Measurements from ENCODE around the gene RND3.

RND3 gene

DNA sequence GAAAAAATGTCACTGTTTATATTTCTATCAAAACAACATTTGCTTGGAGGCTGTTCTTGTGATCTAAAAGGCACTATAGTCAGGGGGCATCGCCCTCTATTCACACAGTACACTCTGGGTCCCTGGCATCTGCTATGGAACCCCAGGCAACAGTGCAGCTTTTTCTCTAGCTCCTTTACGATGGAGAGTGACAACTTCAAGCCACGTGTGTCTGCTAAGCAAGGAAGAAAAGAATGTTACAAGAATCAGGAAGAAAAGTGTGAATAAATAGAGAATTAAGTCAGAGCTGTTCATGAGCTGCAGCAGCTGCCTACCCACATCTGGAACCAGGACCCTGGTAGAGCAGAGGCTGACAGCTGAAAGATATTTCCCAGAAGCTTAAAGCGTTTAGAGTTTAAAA lies 11.2 kb downstream of the RND3 start:
- FAIRE-seq (no peak), DNase-seq (ENCODE audit: low spot score) (no peak)

DNA sequence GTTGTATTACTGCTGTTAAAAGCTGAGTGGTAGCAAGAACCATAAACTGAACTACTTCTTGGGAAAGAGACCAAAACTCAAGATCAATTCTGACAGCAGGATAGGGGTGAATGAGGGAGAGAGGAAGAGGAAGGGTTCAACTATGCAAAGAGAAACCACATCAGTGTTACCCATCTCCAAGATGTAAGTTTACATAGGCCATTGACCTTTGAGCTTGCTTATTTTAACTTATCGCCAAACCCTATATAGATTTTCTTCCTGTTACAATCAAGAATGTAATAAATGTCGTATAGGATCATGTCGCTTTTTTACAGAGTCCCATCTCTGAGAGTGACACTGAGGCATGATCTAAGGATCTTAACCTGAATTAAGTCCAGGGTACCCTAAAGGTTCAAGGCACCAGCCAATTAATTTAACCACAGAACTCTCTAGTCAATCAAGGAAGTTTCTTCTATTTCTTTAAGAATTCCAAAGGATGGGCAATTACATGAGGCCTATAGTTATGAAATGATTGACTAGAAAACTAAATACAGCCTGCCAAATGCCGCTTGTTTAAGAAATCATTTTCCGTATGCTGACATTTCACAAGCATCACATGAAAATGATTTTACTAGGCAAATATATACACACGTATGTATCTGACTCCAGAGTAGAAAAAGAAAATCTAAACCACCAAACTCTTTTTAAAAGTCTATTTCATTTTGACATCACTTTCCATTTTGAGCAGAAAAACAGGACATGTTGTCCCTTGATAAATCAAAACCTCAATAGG lies 11.8 kb downstream of the RND3 start:
- DNase-seq (ENCODE audit: low spot score) (no peak), FAIRE-seq (no peak)

DNA sequence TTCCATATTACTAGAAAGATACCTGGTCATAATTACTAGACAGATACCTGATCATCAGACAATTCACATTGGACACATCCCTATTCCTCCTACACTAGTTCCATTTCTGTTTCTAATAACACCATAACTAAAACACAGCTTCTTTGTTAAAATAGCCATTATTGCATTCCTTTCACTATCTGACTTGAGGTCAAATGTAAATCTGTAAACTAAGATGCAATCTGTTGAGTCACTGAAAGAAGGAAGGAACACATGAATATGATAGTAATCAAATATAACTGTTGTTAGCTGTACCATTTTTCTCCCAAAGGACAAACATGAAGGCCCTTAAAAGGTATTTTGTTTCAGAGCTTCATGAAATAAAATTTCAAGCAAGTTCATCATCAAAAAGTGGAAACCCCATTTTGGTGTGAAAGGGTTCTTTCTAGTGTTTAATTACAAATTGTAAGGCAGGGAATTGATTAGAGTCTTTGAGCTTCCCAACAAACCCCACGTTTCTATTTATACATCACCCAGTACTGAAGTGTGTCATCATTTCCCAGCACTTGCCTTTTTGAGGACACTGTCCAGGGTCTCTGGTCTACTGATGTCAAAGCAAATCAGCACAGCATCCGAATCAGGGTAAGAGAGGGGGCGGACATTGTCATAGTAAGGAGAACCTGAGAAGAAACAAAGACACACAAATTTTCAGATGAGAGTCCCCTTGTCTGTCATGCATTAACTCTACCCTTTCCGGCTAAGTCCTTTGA lies 13.0 kb downstream of the RND3 start:
- FAIRE-seq: no peak
- no peak for DNase-seq (ENCODE audit: low spot score)

DNA sequence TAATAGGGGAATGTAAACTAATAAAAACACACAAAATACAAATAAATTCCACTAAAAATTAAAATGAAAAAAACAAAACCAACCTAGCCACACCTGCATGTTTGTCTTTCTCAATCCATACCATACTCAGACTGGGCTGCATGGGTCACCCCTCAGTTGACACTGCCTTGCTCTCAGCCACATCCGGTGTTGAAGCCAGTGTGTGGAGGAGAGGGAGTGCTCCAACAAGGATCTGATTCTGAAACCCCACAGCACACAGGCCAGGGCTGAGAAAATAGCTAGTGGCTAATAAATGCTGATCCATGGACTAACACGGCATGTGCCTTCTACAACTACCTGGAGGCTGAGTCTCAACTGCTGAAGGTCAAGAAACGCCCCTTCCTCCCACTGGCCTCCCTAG lies 13.7 kb downstream of the RND3 start:
- no peak for FAIRE-seq
- no peak for DNase-seq (ENCODE audit: low spot score)

DNA sequence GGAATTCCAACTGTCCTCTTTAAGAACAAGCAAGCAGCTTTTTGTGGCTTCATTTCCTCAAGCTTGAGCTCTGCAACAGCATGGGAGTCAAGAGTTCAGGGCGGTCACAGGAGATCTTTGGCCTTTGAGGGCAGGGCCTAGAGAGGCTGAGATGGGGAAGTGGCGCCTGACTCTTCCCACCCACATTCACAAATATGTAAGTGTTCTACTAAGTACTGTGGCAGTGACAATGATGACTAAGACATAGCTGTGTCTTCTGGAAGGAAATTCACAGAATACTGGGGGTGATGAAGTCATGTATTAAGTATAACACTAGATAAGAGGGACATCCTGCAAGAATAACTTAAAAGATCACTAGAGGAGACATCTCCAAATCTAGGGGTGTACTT lies 15.0 kb downstream of the RND3 start:
- DNase-seq (ENCODE audit: low spot score): peak; percentile 29

DNA sequence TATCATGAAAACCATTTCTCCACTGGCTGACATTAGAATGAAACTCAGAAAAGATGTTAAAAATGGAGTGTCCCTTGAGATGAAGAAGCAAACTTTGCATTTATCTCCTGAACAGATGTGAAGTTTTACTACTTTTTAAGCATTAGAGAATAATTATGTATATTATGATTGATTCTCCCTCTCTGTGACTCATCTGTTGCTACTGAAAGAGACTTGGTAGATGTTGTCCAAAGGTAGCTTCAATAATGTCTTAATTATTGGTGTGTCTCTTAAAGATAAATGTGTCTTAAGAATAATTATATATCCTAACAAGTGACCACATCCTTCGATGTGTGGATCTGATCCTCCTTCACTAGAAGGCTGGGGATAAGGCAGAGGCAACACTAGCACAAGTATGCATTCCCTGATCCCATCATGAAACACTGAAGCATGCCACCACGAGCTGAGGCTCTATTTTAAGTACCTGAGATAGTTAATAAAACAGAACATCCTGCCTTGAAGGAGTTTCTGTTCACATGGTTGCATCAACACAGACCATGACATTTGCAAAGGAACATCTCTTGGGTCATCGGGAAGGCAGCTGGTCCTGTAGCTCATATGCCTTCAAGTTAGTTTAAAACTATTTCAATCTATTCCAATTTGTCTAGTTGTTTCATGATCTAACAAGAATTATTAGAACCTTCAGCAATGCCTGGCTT lies 15.5 kb downstream of the RND3 start:
- no peak for FAIRE-seq

More for the DNA sequence above, 15.0 kb downstream of the RND3 start:
- FAIRE-seq: no peak

DNA sequence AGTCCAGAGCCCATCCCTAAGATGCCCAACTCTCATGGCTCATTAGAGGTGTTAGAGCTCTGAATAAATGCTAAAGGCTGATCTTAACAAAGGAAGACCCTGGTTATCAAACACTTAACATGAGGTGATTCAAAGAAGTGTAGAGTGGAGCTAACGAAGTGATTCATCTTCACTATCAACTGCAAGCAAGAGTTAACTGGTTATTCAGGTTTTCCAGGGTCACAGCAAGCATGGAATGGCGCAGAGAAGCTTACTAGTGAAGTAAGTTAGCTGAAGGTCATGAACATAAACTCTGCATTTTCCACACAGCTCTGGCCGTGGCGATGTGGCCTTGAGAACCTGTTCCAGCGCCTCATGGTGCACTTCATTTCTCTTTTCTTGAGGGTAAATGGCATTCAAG lies 17.0 kb downstream of the RND3 start:
- no peak for DNase-seq (ENCODE audit: low spot score)
- FAIRE-seq: no peak

More for the DNA sequence above, 15.5 kb downstream of the RND3 start:
- no peak for DNase-seq (ENCODE audit: low spot score)

DNA sequence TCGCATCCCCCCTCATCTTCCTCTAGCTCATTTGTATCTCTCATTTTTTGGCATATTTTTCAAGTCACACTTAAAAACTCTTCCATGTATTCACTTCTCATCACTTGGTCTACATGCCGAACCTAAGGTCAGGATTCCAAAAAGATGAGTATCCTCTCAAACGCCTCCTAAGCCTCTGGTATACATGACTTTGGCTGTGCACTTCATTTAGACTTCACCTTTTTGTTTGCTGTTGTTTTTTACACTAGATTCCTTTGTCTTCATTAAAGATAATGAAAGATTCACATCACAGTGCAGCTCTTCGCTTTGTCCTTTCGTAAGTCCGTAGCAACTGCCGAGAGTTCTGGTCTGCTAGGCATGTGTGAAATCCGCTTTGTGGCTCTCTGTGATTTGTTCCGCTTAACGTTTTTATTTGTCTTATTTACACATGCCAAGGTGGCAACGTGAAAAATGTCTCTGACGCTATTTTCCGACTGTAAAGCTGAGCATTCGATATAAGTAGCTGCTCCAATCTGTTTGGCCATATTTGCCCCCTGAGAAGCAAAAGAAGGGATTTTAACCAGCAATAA lies 17.7 kb downstream of the RND3 start:
- FAIRE-seq: no peak
- DNase-seq (ENCODE audit: low spot score): no peak

DNA sequence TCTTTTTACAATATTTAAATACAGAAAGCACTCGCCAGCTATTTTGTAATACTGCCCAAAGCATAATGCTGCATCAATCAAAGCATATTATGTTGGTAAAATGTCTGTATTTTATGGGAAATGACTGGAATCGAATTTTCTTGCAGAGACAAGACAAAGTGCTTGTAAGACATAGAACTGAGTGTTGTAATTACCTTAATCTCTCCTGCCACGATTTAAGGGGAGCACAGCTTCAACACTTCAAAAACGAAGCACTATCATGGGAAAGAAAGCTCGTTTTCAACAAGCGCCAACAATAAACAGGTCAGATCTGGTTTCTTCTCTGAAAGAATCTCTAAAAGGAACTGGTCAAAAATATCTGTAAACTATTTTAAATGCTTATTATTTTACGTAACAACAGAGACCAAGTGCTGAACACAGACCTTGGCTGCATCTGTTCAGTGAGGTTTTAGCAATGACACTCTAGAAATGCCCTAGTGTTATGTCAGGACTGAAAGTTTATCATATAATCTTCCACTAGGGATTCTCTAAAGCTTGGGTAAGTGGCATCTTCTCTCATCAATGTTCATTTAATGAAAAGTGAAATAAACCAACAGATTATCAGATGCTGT lies 19.0 kb downstream of the RND3 start:
- no peak for DNase-seq (ENCODE audit: low spot score)
- no peak for FAIRE-seq

DNA sequence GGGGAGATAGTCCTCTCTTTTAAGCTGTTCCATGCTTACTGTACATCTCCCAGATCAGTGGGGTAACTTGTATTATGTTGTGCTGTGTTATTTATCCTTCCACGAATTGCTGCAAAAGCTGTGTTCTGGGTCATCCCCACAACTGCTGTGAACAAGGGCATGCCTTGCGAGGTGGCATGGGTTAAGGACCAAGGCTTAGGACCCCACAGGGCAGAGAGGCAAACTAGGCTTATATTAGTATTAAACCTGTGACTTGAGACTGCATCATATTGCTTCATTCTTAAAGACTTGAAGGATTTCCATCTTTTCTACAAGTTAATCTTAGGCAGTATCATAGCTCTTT lies 19.9 kb downstream of the RND3 start:
- FAIRE-seq (no peak), DNase-seq (ENCODE audit: low spot score) (no peak)

DNA sequence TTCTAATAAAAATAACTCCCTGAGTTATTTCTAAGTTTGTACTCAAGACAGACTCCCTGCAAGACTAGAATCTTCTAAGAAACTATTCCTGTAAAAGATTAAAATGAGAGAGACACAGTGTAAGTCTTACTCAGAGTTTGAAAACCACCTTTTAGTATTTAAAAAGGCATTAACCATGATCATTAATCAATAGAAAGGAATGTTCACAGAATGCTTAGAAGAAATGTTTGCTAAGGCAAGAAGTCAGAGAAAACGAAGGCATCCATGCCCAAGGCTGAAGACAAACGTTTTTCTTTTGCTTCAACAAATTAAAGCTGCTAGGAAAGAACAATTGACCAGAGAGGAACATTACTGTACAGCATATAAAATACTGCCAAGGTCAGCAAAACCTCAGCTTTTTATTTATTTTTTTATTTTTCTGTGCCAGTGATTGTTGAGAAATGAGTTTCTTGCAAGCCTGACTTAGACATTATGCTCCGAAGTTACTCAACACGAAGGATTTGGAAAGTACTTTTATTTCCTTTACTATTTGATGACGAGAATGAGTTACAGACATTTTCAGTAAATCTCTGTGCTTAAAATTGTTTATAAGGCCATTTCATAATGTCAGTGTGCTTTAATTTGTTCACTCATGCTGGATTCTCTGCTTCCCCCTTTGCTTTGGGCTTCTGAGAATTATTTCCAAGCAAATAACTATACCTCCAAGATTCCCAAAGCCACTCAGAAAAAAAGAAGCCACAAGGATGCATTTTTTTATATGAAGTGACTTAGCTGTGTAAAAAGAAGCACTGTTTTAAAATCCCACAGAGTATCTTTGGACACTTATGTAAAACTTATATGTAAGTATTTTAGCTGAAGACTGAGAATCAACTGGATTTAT lies 20.5 kb downstream of the RND3 start:
- DNase-seq (ENCODE audit: low spot score): no peak
- no peak for FAIRE-seq

DNA sequence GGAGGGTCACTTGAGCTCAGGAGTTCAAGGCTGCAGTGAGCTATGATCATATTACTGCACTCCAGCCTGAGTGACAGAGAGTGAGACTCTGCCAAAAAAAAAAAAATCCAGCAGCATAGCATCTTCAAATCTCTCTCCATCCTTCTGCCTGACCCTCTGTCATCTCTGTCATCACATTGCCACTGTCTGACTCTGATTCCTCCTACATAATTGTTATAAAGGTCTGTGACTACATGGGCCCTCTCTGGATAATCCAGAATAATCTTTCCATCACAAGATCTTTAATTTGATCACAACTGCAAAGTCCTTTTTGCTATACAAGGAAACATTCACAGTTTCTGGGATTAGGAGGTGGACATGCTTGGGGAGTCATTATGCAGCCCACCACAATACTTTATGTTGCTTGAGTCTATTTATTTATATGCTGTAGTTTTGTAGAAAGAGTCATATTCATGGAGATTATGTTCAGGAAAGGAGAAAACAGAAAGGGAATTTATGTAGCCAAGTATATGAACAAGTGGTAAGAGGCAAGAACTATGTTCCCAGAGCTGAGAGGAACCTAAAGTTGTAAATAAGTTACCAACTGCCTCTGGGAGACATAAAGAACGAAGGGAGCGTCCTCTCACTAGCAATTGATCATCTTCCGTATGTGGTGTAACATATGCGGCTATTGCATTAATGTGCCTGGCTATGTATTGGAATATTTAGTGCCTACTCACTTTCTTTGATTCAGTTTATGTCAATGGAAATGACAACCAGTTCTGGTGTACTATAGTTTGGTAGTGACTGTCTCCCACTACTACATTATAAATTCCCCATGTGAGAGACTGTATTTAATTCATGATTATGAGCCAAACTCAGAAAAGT lies 21.5 kb downstream of the RND3 start:
- FAIRE-seq: no peak

DNA sequence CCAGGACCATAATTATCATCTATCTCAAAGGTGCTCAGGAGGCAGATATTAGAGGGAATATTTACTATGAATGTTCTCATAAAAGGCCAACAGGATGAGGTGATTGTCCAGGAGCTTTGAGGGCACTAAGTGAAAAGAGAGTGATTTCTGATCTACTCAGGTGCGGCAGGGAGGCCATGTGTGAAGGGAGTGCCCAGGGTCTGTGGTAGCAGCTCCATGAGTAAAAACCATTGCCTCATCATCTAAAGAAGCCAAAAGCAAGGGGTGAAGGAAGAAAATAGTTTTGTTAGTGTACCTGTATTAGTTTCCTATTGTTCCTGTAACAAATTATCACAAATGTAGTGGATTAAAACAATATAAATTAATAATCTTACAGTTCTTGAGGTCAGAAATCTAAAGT lies 22.5 kb downstream of the RND3 start:
- FAIRE-seq (no peak), DNase-seq (ENCODE audit: low spot score) (no peak)

More for the DNA sequence above, 21.5 kb downstream of the RND3 start:
- no peak for DNase-seq (ENCODE audit: low spot score)

DNA sequence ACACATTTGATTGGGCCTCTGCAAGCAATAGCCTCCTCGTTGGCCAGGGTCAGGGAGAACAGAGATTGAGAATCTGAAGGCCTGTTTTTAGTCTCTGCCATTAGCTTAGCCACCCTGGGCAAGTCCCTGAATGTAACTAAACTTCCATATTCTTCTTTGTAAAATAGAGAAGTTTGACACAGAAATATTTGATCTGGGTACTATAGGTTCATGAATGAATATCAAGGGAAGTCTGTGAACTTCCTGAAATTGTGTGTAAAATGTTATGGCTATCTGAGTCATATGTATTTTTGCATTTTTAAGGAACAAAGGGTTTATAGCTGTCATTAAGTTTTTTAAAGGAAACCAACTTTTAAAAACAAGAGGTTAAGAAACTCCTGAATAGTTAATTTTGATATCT lies 23.2 kb downstream of the RND3 start:
- no peak for DNase-seq (ENCODE audit: low spot score)
- no peak for FAIRE-seq

DNA sequence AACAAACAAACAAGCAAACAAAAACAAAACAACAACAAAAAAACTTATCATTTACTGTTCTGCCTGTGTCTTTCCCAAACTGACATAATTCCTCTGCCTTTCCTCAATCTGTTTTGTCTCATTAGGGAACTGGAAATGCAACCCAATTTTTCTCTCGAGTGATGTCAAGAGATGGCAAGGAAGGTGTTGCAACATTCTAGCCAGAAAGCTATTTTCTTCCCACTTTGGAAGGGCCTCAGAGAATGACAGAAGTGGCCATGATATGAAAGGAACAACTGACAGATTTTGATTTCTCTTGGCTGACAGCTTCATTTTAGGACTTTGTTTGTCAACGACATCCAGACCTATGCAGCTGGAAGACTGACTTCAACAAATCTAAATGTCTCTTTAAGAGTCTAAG lies 24.7 kb downstream of the RND3 start:
- FAIRE-seq (no peak), DNase-seq (ENCODE audit: low spot score) (no peak)

DNA sequence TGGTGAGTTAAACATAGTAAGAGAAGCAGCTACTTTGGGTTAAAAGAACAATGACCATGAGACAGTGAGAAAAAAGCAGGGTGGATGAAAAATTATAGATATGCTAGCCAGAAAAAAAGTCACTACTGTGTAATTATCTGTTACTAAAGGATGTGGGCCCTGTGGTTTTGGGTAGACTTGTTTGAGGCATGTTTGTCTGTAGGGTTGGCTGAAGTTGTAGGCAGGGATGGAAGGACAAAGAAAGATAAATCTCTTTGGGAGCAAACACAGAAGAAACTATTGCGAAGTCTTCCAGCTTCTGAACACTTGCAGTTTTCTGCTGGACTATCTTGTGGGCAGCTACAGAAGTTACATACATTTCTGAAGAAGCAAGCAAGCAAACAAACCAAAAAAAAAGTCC lies 28.2 kb downstream of the RND3 start:
- FAIRE-seq: no peak
- DNase-seq (ENCODE audit: low spot score): no peak

DNA sequence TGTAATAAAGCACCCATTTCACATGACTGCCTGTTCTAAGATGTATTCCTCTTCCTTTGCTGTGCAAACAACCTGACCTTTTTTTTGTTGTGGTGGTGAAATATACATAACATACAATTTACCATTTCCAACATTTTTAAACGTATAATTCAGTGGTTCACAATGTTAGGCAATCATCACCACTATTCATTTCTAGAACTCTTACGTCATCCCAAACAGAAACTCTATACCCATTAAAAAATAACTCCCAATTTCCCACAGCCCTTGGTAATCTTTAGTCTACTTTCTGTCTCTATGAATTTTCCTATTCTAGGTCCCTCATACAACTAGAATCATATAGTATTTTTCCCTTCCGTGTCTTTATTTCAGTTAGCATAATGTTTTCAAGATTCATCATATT lies 36.7 kb downstream of the RND3 start:
- no peak for FAIRE-seq
- DNase-seq (ENCODE audit: low spot score): no peak

DNA sequence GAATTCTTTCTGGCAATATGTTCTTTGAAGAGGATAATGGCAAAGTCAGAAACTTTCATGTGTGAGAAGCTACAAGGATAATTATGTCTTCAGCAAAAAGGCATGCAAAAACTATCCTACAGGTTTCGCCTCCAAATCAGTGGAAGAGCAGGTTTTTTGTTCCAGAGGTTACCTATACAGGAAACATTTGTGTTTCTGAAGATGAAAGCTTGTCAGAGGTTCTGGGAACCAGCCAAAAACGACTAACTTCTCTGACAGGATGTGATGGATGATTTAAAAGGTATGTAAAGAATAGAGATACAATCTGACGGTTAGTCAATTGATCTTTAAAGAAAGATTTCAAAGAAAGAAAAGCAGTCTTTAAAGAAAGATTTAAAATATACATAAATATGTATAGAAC lies 37.6 kb downstream of the RND3 start:
- FAIRE-seq (no peak), DNase-seq (ENCODE audit: low spot score) (no peak)

DNA sequence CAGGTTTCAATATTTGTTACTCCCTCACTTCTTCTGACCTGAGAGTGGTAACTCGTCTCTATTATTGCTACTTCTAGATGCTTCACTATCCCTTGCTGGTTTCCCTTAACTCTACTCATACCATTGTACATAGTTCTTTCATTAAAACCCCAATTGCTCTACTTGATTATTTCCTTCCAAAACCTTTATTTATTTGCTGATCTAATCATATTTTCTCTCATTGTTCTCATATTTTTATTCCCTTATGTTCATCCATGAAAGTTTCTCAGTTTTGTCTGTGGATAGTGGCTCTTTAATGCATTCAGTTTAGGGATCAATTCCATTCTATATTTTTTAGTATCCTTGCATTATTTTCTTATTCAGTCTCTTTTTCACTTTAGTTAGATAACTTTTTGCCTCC lies 42.1 kb downstream of the RND3 start:
- FAIRE-seq (no peak), DNase-seq (ENCODE audit: low spot score) (no peak)

DNA sequence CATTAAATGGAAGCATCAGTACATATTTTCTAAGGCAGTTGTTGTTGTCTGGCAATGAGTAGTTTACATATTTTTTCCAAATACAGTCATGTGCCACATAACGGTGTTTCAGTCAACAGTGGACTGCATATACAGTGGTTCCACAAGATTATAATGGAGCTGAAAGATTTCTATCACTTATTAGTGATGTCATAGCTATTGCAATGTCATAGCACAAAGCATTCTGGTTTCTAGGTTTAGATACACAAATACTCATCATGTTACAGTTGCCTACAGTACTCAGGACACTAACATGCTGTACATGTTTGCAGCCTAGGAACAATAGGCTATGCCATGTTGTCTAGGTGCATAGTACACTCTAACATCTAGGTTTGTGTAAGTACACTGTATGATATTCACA lies 45.0 kb downstream of the RND3 start:
- no peak for FAIRE-seq

More for the DNA sequence above, 45.0 kb downstream of the RND3 start:
- DNase-seq (ENCODE audit: low spot score): no peak
